ENCODE data around the gene TIMMDC1. TPM values are rescaled to one million over a fixed set of nuclear protein-coding genes. Genes with fewer than 3 reads are reported as not detected.
A peak's percentile ranks its signal among the peaks of the same experiment; 100 is the strongest.

The TIMMDC1 gene
- total RNA-seq, 1 experiment from 2014 or later = 121 TPM

DNA sequence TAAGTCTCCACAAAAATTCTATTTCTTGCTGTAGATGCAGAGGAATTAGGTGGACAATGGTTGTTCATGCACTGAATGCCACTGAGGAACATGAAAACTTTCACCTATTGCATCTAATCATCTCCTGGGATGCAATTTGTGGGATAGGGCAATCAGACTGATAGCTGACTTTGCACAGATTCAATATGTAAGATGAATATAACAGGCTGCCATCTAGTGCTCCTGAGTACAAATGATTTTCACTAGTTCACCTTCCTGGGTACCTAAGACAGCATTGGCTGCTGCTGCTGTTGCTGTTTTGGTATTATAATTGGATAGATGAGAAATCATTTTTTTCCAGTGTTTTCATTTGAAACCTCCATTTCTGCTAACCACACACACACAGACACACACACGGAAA, 19.7 kb downstream of the TIMMDC1 start (continued):
- TF ChIP-seq TCF7L2 (IDR thresholded peaks at IDR 0.05; ENCODE audit: borderline replicate concordance, extremely low read depth, insufficient read depth, insufficient read length) = no peak
- TF ChIP-seq SIN3A (IDR thresholded peaks at IDR 0.05; ENCODE audit: low read depth) = no peak
- no peak for TF ChIP-seq SP1 (IDR thresholded peaks at IDR 0.05; ENCODE audit: low read depth)
- TF ChIP-seq EZH2 (IDR thresholded peaks at IDR 0.05) = no peak
- TF ChIP-seq RAD21 (IDR thresholded peaks at IDR 0.05; ENCODE audit: low read depth) = no peak

DNA sequence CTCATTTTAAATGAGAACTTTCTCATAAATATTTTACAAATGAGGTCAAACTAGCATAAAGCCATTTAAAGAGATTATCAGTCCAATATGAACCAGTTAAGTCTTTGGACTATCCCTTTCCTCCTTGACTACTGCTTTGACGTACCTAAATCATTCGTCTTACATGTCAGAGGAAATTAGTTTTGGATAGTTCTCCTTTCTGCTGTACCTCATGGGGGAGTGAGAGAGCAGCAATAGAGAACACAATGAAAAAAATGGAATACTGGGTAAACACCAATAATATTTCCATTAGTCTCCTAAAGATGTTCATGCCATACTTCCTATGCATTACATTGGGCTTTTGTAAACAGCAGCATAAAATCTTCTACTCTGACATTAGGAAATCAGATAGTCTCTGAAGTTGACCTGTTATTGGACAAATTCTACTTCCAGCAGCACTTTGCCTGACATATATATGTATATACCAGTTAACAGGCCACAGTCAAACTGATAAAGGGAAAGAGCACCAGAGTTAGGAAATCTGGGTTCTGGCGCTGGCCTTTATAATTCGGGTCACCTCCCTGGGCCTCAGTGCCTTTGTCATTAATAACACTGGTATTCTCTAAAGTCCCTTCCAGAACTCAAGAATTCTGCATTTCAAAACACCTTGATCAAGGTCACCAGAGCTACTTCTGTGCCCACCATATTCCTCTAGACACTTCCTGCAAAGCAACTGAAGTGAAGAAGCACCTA, 26.8 kb downstream of the TIMMDC1 start:
- ATAC-seq = peak; percentile 57; the same call in 1 of the 2 replicates
- intact Hi-C loops (cut with micrococcal nuclease) = no loop called here
- no TSS peak for BruUV-seq (replicated peaks)

More for the DNA sequence above, 26.8 kb downstream of the TIMMDC1 start:
- Histone ChIP-seq H3K9me2 (ENCODE audit: insufficient read depth) (no peaks in the 10 kb centered on the region), H4K20me1 (ENCODE audit: insufficient read depth) (no peaks in the 10 kb centered on the region), H3K36me3 (ENCODE audit: control insufficient read depth in 1 of 2, insufficient read depth in 2 of 2, low read length in 2 of 2) (peaks cover 13 to 14% of the 10 kb centered on the region in 2 experiments), H2AFZ (ENCODE audit: low read depth, low read length, poor library complexity, severe bottlenecking) (no peak overlapping the region), H3K27ac (ENCODE audit: low read depth, low read length) (no peak overlapping the region), H3K4me2 (ENCODE audit: low read length) (no peak overlapping the region), H3K79me2 (ENCODE audit: insufficient read depth, low read length) (no peaks in the 10 kb centered on the region), H3K27me3 (ENCODE audit: insufficient read depth, low read length) (no peaks in the 10 kb centered on the region), H3K9ac (ENCODE audit: low read length) (no peak overlapping the region), H3K9me3 (ENCODE audit: control insufficient read depth in 1 of 2, insufficient read depth in 1 of 2, low read depth in 1 of 2, low read length in 2 of 2) (no peaks in the 10 kb centered on the region), H3K4me3 (replicated peaks in 1 of 2; ENCODE audit: low read depth in 1 of 2, low read length in 2 of 2) (no peak overlapping the region), H3K4me1 (ENCODE audit: control insufficient read depth in 1 of 2, insufficient read depth in 2 of 2, low read length in 2 of 2) (no peaks in the 10 kb centered on the region)
- DNase-seq (ENCODE audit: low read depth, low spot score) = no peak
- ChIA-PET RAD21 (ENCODE audit: low non-redundant PET in 1 of 2, low total read pairs in 2 of 2, uncharacterized antibody in 2 of 2, unreplicated experiment in 2 of 2) (no interaction called here), CTCF (no interaction called here), POLR2A (no interaction called here)
- TF ChIP-seq CBX3 (IDR thresholded peaks at IDR 0.05; ENCODE audit: low read depth) (no peak), RAD21 (IDR thresholded peaks at IDR 0.05; ENCODE audit: low read depth) (peak; percentile 45)
- TF ChIP-seq, protein P1, sequence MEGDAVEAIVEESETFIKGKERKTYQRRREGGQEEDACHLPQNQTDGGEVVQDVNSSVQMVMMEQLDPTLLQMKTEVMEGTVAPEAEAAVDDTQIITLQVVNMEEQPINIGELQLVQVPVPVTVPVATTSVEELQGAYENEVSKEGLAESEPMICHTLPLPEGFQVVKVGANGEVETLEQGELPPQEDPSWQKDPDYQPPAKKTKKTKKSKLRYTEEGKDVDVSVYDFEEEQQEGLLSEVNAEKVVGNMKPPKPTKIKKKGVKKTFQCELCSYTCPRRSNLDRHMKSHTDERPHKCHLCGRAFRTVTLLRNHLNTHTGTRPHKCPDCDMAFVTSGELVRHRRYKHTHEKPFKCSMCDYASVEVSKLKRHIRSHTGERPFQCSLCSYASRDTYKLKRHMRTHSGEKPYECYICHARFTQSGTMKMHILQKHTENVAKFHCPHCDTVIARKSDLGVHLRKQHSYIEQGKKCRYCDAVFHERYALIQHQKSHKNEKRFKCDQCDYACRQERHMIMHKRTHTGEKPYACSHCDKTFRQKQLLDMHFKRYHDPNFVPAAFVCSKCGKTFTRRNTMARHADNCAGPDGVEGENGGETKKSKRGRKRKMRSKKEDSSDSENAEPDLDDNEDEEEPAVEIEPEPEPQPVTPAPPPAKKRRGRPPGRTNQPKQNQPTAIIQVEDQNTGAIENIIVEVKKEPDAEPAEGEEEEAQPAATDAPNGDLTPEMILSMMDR (IDR thresholded peaks at IDR 0.05 in 2 of 3, conservative IDR thresholded peaks at IDR 0.05 in 1 of 3; ENCODE audit: borderline replicate concordance in 1 of 3, insufficient read depth in 1 of 3, low read depth in 2 of 3, low read length in 2 of 3) = peak; percentile 31 to 42 (median 33); a peak in 4 of 6 replicates
